Measurements from ENCODE around the gene LSR.

Gene LSR

GRCh38 chr19:35246466-35247092, 2.2 kb upstream of the LSR start:
- no peak for DNase-seq (ENCODE audit: low read depth in 2 of 2, low spot score in 1 of 2)

GRCh38 chr19:35247526-35248309, 1.1 kb upstream of the LSR start:
- peak in 1 of 2 donors; percentile 30 for DNase-seq (ENCODE audit: low read depth in 2 of 2, low spot score in 1 of 2)

GRCh38 chr19:35249146-35249847, 495 bp downstream of the LSR start:
- DNase-seq (ENCODE audit: low read depth in 2 of 2, low spot score in 1 of 2), result no peak

- DNase-seq (ENCODE audit: low read depth in 2 of 2, low spot score in 1 of 2), result no peak
Measured at GRCh38 chr19:35249848-35250711, 1.3 kb downstream of the LSR start.

GRCh38 chr19:35251456-35251855, 2.7 kb downstream of the LSR start:
- no peak for DNase-seq (ENCODE audit: low read depth in 2 of 2, low spot score in 1 of 2)

- DNase-seq (ENCODE audit: low read depth in 2 of 2, low spot score in 1 of 2), result no peak
Measured at GRCh38 chr19:35253316-35254286, 4.8 kb downstream of the LSR start.

GRCh38 chr19:35254341-35255297, 5.8 kb downstream of the LSR start:
- no peak for DNase-seq (ENCODE audit: low read depth in 2 of 2, low spot score in 1 of 2)

GRCh38 chr19:35256566-35256965, 7.8 kb downstream of the LSR start:
- DNase-seq (ENCODE audit: low read depth in 2 of 2, low spot score in 1 of 2), result no peak

GRCh38 chr19:35257113-35257461, 8.3 kb downstream of the LSR start:
- DNase-seq (ENCODE audit: low read depth in 2 of 2, low spot score in 1 of 2), result no peak

- DNase-seq (ENCODE audit: low read depth in 2 of 2, low spot score in 1 of 2), result no peak
Measured at GRCh38 chr19:35260694-35261304, 12.0 kb downstream of the LSR start.

- DNase-seq (ENCODE audit: low read depth in 2 of 2, low spot score in 1 of 2), result no peak
Measured at GRCh38 chr19:35261356-35262100, 12.7 kb downstream of the LSR start.

GRCh38 chr19:35262101-35262761, 13.4 kb downstream of the LSR start:
- no peak for DNase-seq (ENCODE audit: low read depth in 2 of 2, low spot score in 1 of 2)

- DNase-seq (ENCODE audit: low read depth in 2 of 2, low spot score in 1 of 2), result no peak
Measured at GRCh38 chr19:35264268-35265125, 15.7 kb downstream of the LSR start.

GRCh38 chr19:35265126-35265899, 16.5 kb downstream of the LSR start:
- DNase-seq (ENCODE audit: low read depth in 2 of 2, low spot score in 1 of 2), result no peak

- no peak for DNase-seq (ENCODE audit: low read depth in 2 of 2, low spot score in 1 of 2)
Measured at GRCh38 chr19:35265900-35266519, 17.2 kb downstream of the LSR start.
